Measurements from ENCODE around the gene ASTN2. TPM values are rescaled to one million over a fixed set of nuclear protein-coding genes. Genes with fewer than 3 reads are reported as not detected.

The ASTN2 gene
- total RNA-seq, 1 donor from 2014 or later: 29.0 TPM

- TF ChIP-seq, protein P1, sequence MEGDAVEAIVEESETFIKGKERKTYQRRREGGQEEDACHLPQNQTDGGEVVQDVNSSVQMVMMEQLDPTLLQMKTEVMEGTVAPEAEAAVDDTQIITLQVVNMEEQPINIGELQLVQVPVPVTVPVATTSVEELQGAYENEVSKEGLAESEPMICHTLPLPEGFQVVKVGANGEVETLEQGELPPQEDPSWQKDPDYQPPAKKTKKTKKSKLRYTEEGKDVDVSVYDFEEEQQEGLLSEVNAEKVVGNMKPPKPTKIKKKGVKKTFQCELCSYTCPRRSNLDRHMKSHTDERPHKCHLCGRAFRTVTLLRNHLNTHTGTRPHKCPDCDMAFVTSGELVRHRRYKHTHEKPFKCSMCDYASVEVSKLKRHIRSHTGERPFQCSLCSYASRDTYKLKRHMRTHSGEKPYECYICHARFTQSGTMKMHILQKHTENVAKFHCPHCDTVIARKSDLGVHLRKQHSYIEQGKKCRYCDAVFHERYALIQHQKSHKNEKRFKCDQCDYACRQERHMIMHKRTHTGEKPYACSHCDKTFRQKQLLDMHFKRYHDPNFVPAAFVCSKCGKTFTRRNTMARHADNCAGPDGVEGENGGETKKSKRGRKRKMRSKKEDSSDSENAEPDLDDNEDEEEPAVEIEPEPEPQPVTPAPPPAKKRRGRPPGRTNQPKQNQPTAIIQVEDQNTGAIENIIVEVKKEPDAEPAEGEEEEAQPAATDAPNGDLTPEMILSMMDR (IDR thresholded peaks at IDR 0.05; ENCODE audit: unreplicated experiment): no peak
- peaks cover 1% of the 10 kb centered on the region for H3K4me1 Mint-ChIP-seq (ENCODE audit: low read depth)
- H3K4me3 Mint-ChIP-seq (ENCODE audit: low read depth): no peak overlapping the region
Measured at GRCh38 chr9:116905171-116905588, 509.7 kb downstream of the ASTN2 start.

DNA sequence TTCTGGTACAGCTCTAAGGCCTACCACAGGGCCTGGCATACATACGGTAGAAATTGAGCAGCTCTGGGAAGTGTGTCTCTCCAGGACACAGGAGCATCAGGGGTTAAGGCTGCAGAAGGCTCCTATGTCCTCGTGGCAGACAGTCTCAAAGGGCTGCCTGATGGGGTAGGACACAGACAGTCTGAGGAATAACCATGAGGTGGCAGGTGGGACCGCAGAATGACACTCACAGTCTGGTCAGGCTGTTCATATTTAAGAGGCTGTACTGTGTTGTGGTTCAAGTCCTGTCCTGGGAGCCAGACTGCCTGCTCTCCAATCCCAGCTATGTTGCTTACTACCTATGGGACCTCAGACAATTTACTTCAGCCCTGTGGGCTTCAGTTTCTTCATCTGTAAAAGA, 510.7 kb downstream of the ASTN2 start:
- H3K4me3 Mint-ChIP-seq (ENCODE audit: low read depth): no peak overlapping the region
- DNase-seq (ENCODE audit: low spot score, unreplicated experiment): no peak
- peaks cover 12% of the 10 kb centered on the region for H3K9me3 Mint-ChIP-seq (ENCODE audit: low read depth)
- H3K27me3 Mint-ChIP-seq: no peaks in the 10 kb centered on the region
- peaks cover 1% of the 10 kb centered on the region for H3K4me1 Mint-ChIP-seq (ENCODE audit: low read depth)
- peaks cover 7% of the 10 kb centered on the region for H3K36me3 Mint-ChIP-seq (ENCODE audit: insufficient read depth)
- TF ChIP-seq, protein P1 (IDR thresholded peaks at IDR 0.05; ENCODE audit: unreplicated experiment): no peak
- no peak overlapping the region for H3K27ac Mint-ChIP-seq

More at GRCh38 chr9:116905171-116905588, 509.7 kb downstream of the ASTN2 start:
- Mint-ChIP-seq H3K27me3 (no peaks in the 10 kb centered on the region), H3K9me3 (ENCODE audit: low read depth) (peaks cover 2% of the 10 kb centered on the region), H3K36me3 (ENCODE audit: insufficient read depth) (peaks cover 2% of the 10 kb centered on the region), H3K27ac (no peak overlapping the region)
- no peak for DNase-seq (ENCODE audit: low spot score, unreplicated experiment)

DNA sequence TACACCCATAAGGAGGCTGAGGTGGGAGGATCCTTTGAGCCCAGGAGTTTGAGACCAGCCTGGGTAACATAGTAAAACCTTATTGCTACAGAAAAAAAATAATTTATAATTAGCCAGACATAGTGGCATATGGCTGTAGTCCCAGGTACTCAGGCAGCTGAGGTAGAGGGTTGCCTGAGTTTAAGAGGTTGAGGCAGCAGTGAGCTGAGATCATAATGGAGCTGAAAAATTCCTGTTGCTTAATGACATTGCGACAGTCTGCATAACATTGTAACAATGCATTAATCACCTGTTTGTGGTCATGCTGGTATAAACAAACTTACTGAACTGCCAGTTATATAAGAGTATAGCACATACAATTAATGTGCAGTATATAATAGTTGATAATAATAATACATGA, 513.6 kb downstream of the ASTN2 start:
- H3K4me3 Mint-ChIP-seq (ENCODE audit: low read depth): no peak overlapping the region
- H3K27me3 Mint-ChIP-seq: no peaks in the 10 kb centered on the region
- DNase-seq (ENCODE audit: low spot score, unreplicated experiment): no peak
- no peaks in the 10 kb centered on the region for H3K4me1 Mint-ChIP-seq (ENCODE audit: low read depth)
- TF ChIP-seq, protein P1 (IDR thresholded peaks at IDR 0.05; ENCODE audit: unreplicated experiment): no peak
- peaks cover 12% of the 10 kb centered on the region for H3K9me3 Mint-ChIP-seq (ENCODE audit: low read depth)
- H3K36me3 Mint-ChIP-seq (ENCODE audit: insufficient read depth): peaks cover 7% of the 10 kb centered on the region
- no peak overlapping the region for H3K27ac Mint-ChIP-seq

DNA sequence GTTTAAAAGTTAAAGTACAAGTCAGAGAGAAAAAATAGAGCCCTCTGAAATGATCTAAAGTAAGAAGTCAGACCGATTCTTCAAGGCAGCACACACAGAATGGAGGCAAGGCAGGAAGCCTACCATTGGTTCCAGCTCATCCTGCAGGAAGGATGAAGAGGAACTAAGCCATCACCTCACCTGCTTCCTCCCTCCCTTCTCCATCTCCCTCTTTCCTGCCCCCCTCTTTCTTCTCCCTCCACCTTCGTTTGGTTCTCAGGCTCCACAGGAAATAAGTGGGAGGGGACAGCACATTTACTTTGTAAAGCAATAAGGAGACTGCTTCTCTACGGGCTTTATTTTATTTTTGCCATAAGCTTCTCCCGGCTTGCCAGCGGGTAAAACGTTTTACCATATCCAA, 514.3 kb downstream of the ASTN2 start:
- no peak overlapping the region for H3K4me3 Mint-ChIP-seq (ENCODE audit: low read depth)
- H3K36me3 Mint-ChIP-seq (ENCODE audit: insufficient read depth): peaks cover 7% of the 10 kb centered on the region
- no peak for DNase-seq (ENCODE audit: low spot score, unreplicated experiment)
- H3K27ac Mint-ChIP-seq: no peak overlapping the region
- H3K4me1 Mint-ChIP-seq (ENCODE audit: low read depth): peaks cover under 1% of the 10 kb centered on the region
- no peaks in the 10 kb centered on the region for H3K27me3 Mint-ChIP-seq
- H3K9me3 Mint-ChIP-seq (ENCODE audit: low read depth): peaks cover 12% of the 10 kb centered on the region
- TF ChIP-seq, protein P1 (IDR thresholded peaks at IDR 0.05; ENCODE audit: unreplicated experiment): no peak

DNA sequence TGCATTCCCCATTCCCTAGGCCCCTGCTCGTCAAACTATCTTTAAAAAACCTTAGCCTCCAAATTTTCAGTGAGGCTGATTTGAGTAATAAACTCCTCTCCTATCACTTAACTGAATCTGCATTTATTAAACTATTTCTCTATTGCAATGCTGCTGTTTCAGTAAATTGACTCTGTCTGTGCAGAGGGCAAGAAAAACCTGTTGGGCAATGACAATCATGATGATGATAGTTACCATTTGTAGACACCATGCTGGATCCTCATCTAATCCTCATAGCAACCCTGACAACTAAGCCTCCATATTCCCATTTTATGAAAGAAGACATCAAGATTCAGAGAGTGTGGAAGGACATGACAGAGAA, 514.9 kb downstream of the ASTN2 start:
- Mint-ChIP-seq H3K27ac (no peak overlapping the region), H3K36me3 (ENCODE audit: insufficient read depth) (peaks cover 7% of the 10 kb centered on the region), H3K9me3 (ENCODE audit: low read depth) (peaks cover 12% of the 10 kb centered on the region), H3K4me1 (ENCODE audit: low read depth) (peaks cover 2% of the 10 kb centered on the region), H3K4me3 (ENCODE audit: low read depth) (no peak overlapping the region), H3K27me3 (no peaks in the 10 kb centered on the region)
- no peak for DNase-seq (ENCODE audit: low spot score, unreplicated experiment)
- TF ChIP-seq, protein P1 (IDR thresholded peaks at IDR 0.05; ENCODE audit: unreplicated experiment): no peak

All from progenitor cell of endocrine pancreas (in vitro differentiated cells).